Stimulated activated CD8-positive, alpha-beta memory T cell treated with anti-CD3 and anti-CD28 coated beads, Interleukin-7, amount 100 ng/mL, for 24 hours (primary cell): ENCODE results near the gene RNF32.
"Not testable (repeated sequence)": the region's sequence is repeated elsewhere in the genome, so short reads cannot be mapped to it uniquely, and the experiment has no call there.

Experiments used
- DNase-seq: peaks from one replicate; pipeline ENCODE4 v3.0.0-alpha.2; 2020; ENCODE audit warnings: low read depth

RNF32 gene

DNA sequence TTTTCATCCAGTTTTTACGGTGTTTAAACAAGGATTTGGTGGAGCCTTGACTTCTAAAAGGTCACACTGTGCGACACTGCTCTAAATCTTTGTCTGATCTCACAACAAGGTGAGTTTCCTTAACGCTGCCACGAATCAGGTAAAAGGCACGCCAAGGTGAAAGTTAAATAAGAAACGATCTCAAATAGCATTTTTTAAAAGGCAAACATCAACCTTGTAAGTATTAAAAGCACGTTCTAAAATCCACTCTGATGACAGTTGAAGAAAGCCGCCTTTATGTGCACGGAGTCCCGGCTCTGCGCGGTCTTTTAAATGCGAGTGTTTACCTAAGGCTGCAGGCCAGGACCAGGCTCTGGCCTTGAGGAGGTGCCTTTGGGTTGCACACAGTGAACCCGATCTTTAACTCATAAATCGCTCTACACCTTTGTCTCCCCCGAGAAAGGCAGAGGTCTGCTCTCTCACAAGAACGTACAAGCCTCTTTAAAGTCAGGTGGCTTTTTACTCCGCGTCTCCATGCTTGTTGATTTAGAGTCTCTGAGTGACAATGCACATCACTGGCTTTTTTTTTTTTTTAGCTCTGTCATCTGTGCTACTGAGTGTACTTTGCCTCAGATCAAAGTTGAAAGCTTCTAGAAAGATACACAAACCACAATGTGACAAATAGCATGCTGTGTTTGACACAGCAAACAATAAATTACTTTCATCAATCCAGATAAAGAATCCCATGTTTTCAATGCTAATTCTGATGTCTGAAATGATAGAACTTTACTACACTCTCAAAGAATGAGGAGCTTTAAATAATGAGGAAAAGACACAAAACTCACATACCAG lies 25.9 kb upstream of the RNF32 start:
- no peak for DNase-seq

DNA sequence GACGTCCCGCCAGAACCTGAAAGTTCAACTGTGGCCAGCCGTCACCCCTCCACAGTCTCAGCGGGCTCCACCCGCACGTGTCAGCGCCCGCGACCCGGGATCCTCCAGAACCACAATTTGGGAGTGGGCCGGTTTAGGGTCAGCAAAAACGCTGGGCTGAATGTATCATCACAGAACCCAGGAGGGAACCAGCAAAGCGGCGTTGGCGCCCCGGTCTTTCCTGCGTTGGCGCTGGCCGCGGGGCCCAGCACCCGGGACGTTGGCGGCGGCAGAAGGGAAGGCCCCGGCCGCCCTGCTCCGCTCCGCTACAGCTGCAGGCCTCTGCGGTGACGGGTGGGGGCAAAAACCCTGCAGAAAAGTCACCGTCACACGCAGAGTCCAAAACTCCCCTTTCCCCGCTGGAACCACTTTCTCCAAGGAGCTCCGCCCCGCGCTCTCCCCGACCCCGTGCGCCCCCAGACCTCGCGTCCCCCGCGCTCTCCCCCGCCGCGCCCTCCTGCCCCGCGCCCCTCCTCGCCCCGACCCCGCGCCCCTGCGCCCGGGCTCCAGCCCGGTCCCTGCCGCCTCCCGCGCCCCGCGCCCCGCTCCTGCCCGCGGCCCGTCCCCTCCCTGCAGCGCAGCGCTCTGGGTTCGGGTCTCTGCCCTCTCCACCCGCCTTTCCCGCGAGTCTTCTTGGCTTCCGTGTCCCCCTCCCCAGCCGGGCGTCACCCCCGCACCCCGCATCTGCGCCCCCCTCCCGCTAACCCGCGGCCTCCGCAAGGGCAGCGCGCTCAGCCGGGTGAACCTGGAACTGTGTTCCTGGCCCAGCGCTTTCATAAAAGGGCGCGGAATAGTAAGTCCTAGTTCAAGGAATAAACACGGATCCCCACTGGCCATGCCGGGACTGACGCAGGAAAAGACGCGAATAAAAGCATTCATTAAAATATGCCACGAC lies 24.0 kb upstream of the RNF32 start:
- DNase-seq: no peak

DNA sequence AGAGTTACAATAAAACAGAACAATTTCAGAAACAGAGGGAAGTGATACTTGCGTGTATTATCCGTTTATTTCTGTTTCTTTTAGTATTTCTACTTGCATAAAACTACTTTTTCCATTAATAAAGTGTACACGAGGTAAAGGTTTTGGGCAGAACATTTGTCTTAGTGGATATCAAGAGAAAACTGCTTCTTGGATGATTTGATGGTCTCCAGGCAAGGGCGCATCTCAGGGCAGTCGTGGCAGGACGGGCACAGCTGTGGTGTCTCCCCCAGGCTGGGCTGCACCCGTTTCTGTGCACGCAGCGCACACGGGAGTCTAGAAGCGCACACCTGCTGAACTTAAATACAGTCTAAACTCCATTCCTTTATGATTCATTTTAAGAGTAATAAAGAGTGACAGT lies 23.4 kb upstream of the RNF32 start:
- DNase-seq: no peak

DNA sequence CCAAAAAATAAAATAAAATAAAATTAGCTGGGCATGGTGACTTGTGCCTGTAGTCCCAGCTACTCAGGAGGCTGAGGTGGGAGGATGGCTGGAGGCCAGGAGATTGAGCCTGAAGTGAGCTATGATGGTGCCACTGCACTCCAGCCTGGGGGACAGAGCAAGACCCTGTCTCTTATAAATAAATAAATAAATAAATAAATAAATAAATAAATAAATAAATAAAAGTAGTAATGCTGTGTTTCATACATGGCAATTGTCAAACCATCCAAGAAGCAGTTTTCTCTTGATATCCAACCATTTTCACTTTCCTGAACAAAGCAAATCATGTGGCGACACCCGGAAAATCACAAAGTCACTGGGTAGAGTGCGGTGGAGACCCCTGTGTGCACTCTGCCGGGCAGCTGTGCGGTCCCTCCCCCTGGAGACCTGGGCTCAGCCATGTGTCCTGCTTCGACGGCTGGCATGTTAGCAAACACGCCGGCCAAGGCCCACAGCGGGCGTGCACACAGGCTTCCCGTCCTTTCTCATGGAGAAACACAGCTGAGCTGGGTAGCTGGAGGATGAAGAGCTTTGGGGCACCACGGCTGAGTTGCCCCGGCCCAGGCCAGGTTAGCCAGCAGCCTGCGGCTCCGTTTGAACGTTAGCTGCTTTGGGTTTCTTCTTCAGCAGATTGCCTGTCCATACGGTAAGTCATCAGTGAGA lies 22.3 kb upstream of the RNF32 start:
- no peak for DNase-seq

DNA sequence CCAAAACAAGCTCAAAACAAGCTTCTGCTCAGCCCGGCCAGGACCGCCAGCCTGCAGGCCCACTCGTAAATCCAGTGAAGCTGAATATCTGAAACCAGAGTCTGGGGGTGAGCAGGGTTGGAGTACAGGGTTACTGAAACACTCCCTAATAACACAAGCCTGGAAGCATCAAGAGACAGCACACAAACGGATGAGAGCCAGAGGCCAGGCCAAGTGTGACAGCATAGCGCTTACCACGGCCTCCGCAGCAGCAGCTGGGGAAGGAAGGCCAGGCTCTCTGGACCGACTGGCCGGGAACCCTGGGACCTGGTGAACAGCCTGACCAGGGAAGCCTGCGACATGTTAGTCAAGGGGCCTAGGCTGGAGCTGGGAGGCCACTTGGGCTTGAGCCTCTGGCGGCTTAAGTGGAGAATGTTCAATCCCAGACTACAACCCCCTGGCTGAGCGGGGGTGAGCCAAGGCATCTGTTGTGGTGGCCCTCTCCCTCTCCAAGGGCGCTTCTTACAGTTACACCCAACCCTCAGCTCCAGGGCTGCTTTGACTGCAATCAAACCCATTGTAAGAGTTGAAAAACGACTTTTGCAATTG lies 21.7 kb upstream of the RNF32 start:
- no peak for DNase-seq

DNA sequence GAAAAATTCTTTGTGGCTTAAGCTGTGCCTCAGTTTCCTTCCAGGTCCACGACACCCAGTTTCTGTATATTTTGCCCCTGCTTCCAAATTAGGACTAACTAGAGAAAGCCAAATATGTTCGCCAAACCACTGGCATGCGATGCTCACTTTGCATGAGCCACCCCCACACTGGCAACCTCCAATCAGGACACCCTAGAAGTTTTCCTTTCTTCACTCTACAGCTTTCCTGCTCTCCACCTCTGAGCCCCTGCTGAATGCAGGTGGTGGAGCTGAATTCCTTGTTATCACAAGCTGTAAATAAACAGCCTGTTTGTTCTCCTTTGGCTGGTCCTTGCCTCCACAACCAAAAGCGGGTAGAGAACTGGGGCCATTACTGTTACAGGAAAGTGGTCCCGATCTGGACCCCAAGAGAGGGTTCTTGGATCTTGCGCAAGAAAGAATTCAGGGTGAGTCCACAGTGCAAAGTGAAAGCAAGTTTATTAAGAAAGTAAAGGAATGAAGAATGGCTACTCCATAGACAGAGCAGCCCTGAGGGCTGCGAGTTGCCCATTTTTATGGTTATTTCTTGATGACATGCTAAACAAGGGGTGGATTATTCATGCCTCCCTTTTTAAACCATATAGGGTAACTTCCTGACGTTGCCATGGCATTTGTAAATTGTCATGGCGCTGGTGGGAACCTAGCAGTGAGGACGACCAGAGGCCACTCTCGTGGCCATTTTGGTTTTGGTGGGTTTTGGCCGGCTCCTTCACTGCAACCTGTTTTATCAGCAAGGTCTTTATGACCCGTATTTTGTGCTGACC lies 20.9 kb upstream of the RNF32 start:
- not testable (repeated sequence) for DNase-seq

DNA sequence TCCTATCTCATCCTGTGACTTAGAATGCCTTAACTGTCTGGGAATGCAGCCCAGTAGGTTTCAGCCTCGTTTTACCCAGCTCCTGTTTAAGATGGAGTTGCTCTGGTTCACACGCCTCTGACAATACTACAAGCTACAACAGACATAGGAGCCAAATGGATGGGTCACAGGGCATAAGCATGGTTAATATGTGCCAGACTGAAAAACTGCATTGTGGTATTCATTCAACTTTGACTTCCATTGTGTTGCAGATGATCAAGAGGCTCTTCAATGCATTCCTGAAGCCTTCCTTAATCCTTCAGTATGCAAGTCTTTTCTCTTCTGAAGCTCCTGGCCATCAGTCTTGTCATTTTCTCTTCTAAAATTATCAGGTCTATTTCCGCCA lies 20.3 kb upstream of the RNF32 start:
- DNase-seq: no peak

DNA sequence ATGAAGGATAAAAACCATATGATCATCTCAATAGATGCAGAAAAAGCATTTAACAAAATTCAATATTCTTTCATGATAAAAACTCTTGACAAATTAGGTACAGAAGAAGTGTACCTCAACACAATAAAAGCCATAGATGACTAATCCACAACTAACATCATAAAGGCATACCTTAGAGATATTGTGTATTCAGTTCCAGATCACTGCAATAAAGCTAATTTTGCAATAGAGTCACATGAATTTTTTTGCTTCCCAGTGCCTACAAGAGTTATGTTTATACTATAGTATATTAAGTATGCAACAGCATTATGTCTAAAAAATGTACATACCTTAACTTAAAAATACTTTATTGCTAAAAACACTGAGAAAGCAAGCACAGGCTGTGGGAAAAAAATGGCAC lies 18.9 kb upstream of the RNF32 start:
- no peak for DNase-seq

DNA sequence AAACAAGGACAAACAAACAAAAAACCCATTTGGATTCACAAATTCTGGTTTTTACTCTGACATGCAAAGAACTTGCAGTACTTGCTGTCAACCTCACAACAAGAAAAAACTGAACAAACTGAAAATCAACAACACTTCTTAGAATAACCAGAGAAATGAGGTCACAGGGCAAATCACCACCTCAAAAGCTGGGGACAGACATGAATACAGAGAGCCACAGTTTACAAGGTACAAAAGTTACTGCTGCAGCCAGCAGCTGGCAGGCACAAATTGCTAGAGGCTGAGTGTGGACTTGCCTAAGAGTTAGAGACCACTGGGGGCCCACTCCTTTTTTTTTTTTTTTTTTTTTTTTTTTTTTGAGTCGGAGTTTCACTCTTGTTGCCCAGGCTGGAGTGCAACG lies 15.0 kb upstream of the RNF32 start:
- no peak for DNase-seq

DNA sequence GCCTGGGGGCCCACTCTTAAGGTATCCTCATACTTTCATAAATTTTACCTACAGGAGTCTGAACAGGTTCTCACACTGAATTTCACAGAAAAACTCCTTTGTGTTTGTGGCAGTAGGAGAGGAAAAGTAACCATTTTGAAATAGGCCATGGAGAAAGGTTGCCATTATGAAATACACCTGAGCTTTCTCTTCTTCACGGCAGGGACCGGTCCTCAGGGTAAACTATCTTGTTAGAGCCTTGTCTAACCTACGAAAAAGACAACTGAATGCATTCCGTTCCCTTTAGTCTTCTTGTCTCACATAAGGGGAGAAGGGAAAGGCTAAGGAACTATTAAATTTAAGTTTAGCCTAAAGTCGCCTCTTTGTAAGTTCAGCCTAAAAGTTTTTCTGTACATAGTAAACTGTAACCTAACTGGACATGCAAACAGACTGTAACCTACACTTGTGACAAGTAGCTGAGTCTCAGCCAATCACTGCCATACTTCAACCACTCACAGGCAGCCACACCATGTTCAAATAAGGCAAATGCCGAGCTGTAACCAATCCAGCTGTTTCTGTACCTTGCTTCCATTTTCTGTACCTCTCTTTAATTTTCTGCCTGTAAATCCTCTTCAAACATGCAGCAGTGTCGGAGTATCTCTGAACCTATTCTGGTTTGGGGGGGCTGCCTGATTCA lies 14.2 kb upstream of the RNF32 start:
- no peak for DNase-seq

DNA sequence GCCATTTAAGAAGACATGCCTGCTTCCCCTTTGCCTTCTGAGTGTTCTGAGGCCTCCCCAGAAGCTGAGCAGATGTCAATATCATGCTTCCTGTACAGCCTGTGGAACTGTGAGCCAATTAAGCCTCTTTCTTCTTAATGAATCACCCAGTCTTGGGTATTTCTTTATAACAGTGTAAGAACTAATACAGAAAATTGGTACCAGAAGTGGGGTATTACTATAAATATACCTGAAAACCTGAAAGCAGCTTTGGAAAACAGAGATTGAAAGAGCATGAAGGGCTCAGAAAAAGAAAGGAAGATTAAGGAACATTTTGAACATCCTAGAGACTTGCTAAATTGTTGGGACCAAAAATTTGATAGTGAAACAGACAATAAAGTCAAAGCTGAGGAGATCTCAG lies 12.0 kb upstream of the RNF32 start:
- DNase-seq: no peak

DNA sequence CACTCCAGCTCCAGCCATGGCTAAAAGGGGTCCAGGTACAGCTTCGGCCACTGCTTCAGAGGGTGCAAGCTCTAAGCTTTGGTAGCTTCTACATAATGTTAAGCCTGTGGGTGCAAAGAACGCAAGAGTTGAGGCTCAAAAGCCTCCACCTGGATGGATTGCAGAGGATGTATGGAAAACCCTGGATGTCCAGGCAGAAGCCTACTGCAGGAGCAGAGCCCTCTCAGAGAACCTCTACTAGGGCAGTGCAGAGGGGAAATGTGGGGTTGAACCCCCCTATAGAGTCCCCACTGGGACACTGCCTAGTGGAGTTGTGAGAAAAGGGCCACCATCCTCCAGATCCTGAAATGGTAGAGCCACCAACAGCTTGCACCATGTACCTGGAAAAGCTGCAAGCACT lies 10.7 kb upstream of the RNF32 start:
- DNase-seq: no peak

DNA sequence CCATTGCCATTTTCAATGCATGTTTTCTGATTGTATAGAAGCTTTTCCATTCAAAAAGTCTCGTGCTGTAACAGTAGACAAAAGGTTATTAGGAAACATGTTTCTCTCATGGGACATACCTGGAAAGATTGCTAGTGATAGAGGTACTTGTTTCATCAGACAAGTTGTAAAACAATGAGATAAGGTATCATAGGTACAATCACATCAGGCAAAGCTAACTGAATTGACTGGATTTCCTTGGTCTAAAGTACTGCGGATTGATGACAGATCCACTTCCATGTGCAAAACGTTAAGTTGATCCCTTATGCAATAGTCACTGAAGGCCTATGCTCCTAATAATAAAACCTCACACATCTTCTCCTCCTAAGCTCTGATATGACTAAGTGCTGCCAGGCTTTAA lies 6.5 kb upstream of the RNF32 start:
- DNase-seq: no peak

DNA sequence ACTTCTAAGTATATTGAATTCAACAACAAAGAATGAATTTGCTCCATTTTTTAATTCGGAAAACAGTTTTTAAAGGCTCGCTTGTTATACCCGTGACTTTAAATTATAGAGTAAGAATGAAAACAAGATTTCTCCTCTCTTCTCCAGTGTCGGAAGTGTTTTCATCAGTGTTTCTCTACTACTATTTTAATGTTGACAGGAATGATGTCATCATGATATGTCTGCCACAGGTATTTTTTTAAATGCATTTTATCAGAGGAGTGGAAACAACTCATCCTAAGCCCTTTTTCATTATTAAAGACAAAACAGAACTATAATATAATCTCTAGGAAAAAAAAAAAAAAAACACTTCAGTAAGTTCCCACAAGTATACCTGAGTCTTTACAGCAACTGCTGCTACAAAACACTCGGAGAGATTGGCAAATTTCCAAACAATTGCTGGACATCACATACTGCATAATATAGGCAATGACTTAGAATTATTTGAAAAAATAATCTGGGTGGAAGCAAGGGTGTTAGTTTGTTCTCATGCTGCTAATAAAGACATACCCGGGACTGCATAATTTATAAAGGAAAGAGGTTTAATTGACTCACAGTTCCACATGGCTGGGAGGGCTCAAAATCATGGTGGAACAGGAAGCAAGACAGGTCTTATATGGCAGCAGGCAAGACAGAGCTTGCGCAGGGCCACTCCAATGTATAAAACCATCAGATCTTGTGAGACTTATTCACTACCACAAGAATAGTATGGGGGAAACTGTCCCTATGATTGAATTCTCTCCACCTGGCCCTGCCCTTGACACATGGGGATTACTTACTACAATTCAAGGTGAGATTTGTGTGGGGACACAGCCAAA lies 4.8 kb upstream of the RNF32 start:
- no peak for DNase-seq

DNA sequence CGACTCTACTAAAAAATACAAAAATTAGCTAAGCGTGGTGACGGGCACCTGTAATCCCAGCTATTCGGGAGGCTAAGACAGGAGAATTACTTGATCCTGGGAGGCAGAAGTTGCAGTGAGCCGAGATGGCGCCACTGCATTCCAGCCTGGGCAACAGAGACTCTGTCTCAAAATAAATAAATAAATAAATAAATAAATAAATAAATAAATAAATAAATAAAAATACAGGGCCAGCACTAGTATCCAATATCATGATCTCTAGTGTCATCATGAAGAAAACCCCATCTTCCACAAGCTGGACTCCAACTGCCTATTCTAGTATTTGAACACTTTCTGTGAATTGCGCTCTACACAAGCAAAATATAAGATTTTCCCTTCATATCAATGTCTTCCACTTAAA lies 3.5 kb upstream of the RNF32 start:
- not testable (repeated sequence) for DNase-seq

DNA sequence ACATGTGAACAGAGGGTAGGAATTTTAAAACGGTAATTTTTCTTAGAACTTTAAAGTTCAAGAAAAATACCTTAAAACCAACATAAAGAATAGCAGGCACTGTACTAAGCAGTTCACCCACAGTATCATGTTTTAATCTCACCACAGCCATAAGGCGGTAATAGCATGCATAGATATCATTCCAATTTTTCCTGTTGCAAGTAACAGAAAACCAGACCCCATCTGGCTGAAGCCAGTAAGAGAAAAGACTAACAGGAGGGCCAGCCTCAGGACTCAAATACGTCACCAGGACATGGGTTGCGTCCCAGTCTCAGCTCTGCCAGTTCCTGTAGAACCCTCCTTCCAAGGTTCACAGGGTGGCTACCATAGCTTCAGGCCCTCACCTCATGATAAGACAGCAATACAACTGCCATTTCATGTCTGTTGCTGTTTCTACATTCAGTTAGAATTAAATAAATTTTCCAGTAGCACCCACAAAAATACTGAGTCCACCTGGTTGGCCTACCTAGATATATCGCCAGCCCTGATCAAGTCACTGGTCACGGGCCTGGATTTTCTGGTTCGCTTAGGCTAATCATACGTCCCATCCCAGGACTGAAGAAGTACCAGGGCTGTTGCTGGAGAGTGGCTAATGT lies 2.0 kb upstream of the RNF32 start:
- no peak for DNase-seq

DNA sequence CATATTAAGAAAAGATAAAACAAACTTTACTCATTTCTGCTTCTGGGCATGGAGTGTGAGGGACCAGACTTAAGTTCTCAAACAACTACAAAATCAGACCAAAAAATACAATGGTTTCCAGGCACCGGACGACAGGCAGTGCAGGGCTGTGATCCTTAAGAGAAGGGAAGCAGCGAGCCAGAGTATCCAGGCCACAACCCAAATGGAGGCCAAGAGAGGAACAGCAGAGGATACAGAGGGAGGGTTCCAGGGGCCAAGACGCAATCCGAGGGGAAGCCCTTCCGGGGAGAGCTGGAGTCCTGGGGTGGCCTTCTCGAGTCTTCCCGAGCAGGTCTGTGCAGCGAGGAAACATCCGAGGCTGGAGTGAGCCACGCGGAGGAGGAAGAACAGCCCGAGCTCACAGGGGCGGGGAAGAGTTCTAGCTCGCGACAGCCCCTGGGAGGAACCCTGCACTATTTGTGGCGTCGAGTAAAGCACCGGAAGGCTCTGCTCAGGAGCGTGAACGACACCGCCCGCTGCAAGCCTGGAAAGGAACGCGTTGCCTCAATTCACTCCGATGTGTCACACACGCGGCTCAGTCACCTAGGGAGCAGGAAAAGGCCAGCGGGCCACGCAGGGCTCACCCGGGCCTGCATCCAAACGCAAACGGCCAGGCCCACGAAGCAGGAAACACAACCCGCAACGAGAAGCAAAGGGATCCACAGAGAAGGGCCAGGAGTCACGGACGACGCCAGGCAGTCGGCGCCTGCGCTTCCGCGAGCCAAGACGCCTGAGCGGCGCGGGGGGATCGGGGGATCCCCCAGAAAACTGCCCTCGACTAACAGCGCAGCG lies 933 bp upstream of the RNF32 start:
- no peak for DNase-seq

DNA sequence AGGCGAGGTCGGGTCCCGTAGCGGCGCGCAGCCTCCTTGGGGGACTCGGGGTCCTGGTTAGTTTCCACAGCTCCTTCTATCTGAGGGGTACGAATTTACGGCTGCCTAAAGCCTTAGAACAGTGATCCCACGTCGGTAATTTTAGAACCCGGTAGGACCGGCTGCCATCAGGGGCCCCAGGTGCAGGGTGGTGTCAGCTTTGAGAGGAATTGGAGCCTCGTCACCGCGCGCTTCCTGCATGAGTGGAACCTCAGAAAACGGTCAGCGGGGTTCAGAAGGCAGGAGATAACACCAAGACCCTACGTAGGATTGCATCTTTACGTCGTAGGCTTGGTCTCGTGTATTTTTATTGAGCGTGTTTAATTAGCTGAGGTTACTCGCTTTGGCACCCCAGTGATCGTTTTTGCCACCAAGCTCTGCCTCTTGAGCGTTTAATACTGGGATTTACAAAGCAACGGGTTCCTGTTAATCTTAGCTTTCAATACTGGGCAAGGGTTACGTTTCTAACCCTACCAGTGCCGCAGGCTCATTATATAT lies 443 bp downstream of the RNF32 start:
- no peak for DNase-seq
